ENCODE data around the gene TRNT1.

Gene TRNT1

GRCh38 chr3:3101660-3102458 is 24.9 kb upstream of the TRNT1 start:
- Histone ChIP-seq H3K4me3 (ENCODE audit: low read length) (no peak overlapping the region), H3K9ac (ENCODE audit: low read length) (no peak overlapping the region), H3K4me1 (ENCODE audit: control insufficient read depth, insufficient read depth, low read length) (no peaks in the 10 kb centered on the region), H3K36me3 (ENCODE audit: control insufficient read depth, insufficient read depth, low read length) (no peaks in the 10 kb centered on the region), H3K27me3 (ENCODE audit: control insufficient read depth, insufficient read depth, low read length) (no peaks in the 10 kb centered on the region), H3K27ac (ENCODE audit: low read depth, low read length) (no peak overlapping the region)

GRCh38 chr3:3102751-3103150 is 24.0 kb upstream of the TRNT1 start:
- Histone ChIP-seq H3K4me3 (ENCODE audit: low read length) (no peak overlapping the region), H3K27me3 (ENCODE audit: control insufficient read depth, insufficient read depth, low read length) (no peaks in the 10 kb centered on the region), H3K4me1 (ENCODE audit: control insufficient read depth, insufficient read depth, low read length) (no peaks in the 10 kb centered on the region), H3K27ac (ENCODE audit: low read depth, low read length) (no peak overlapping the region), H3K36me3 (ENCODE audit: control insufficient read depth, insufficient read depth, low read length) (no peaks in the 10 kb centered on the region), H3K9ac (ENCODE audit: low read length) (no peak overlapping the region)

- Histone ChIP-seq H3K27ac (ENCODE audit: low read depth, low read length) (no peak overlapping the region), H3K36me3 (ENCODE audit: control insufficient read depth, insufficient read depth, low read length) (no peaks in the 10 kb centered on the region), H3K4me3 (ENCODE audit: low read length) (no peak overlapping the region), H3K9ac (ENCODE audit: low read length) (no peak overlapping the region), H3K4me1 (ENCODE audit: control insufficient read depth, insufficient read depth, low read length) (no peaks in the 10 kb centered on the region), H3K27me3 (ENCODE audit: control insufficient read depth, insufficient read depth, low read length) (no peaks in the 10 kb centered on the region)
These were observed 21.5 kb upstream of the TRNT1 start for GRCh38 chr3:3105246-3105645.

- no peaks in the 10 kb centered on the region for H3K4me1 ChIP-seq (ENCODE audit: control insufficient read depth, insufficient read depth, low read length)
- no peaks in the 10 kb centered on the region for H3K27me3 ChIP-seq (ENCODE audit: control insufficient read depth, insufficient read depth, low read length)
- H3K9ac ChIP-seq (ENCODE audit: low read length), result no peak overlapping the region
- no peak overlapping the region for H3K4me3 ChIP-seq (ENCODE audit: low read length)
- no peak overlapping the region for H3K27ac ChIP-seq (ENCODE audit: low read depth, low read length)
- no peaks in the 10 kb centered on the region for H3K36me3 ChIP-seq (ENCODE audit: control insufficient read depth, insufficient read depth, low read length)
These were observed 20.9 kb upstream of the TRNT1 start for GRCh38 chr3:3105815-3106214.

GRCh38 chr3:3107181-3107580 is 19.6 kb upstream of the TRNT1 start:
- H3K27ac ChIP-seq (ENCODE audit: low read depth, low read length), result no peak overlapping the region
- H3K4me3 ChIP-seq (ENCODE audit: low read length), result no peak overlapping the region
- H3K27me3 ChIP-seq (ENCODE audit: control insufficient read depth, insufficient read depth, low read length), result no peaks in the 10 kb centered on the region
- no peaks in the 10 kb centered on the region for H3K4me1 ChIP-seq (ENCODE audit: control insufficient read depth, insufficient read depth, low read length)
- no peak overlapping the region for H3K9ac ChIP-seq (ENCODE audit: low read length)
- no peaks in the 10 kb centered on the region for H3K36me3 ChIP-seq (ENCODE audit: control insufficient read depth, insufficient read depth, low read length)

- Histone ChIP-seq H3K27ac (ENCODE audit: low read depth, low read length) (no peak overlapping the region), H3K4me3 (ENCODE audit: low read length) (no peak overlapping the region), H3K36me3 (ENCODE audit: control insufficient read depth, insufficient read depth, low read length) (no peaks in the 10 kb centered on the region), H3K27me3 (ENCODE audit: control insufficient read depth, insufficient read depth, low read length) (no peaks in the 10 kb centered on the region), H3K9ac (ENCODE audit: low read length) (no peak overlapping the region), H3K4me1 (ENCODE audit: control insufficient read depth, insufficient read depth, low read length) (no peaks in the 10 kb centered on the region)
These were observed 18.9 kb upstream of the TRNT1 start for GRCh38 chr3:3107858-3108257.

GRCh38 chr3:3109407-3110298 is 17.1 kb upstream of the TRNT1 start:
- Histone ChIP-seq H3K4me3 (ENCODE audit: low read length) (no peak overlapping the region), H3K27me3 (ENCODE audit: control insufficient read depth, insufficient read depth, low read length) (no peaks in the 10 kb centered on the region), H3K4me1 (ENCODE audit: control insufficient read depth, insufficient read depth, low read length) (no peaks in the 10 kb centered on the region), H3K9ac (ENCODE audit: low read length) (no peak overlapping the region), H3K36me3 (ENCODE audit: control insufficient read depth, insufficient read depth, low read length) (no peaks in the 10 kb centered on the region), H3K27ac (ENCODE audit: low read depth, low read length) (no peak overlapping the region)

GRCh38 chr3:3110299-3110630 is 16.5 kb upstream of the TRNT1 start, which contains the start of gene IL5RA:
TSS of gene IL5RA (minus strand) at chr3:3110374. CDS start at chr3:3104984, 5,390 bp downstream.
- Histone ChIP-seq H3K36me3 (ENCODE audit: control insufficient read depth, insufficient read depth, low read length) (no peaks in the 10 kb centered on the region), H3K27ac (ENCODE audit: low read depth, low read length) (no peak within 1 kb of the TSS), H3K4me3 (ENCODE audit: low read length) (no peak within 1 kb of the TSS), H3K9ac (ENCODE audit: low read length) (no peak within 1 kb of the TSS), H3K4me1 (ENCODE audit: control insufficient read depth, insufficient read depth, low read length) (no peaks in the 10 kb centered on the region), H3K27me3 (ENCODE audit: control insufficient read depth, insufficient read depth, low read length) (no peaks in the 10 kb centered on the region)

- Histone ChIP-seq H3K4me1 (ENCODE audit: control insufficient read depth, insufficient read depth, low read length) (no peaks in the 10 kb centered on the region), H3K9ac (ENCODE audit: low read length) (no peak overlapping the region), H3K27me3 (ENCODE audit: control insufficient read depth, insufficient read depth, low read length) (no peaks in the 10 kb centered on the region), H3K4me3 (ENCODE audit: low read length) (no peak overlapping the region), H3K36me3 (ENCODE audit: control insufficient read depth, insufficient read depth, low read length) (no peaks in the 10 kb centered on the region), H3K27ac (ENCODE audit: low read depth, low read length) (no peak overlapping the region)
These were observed 15.9 kb upstream of the TRNT1 start for GRCh38 chr3:3110749-3111361.

- Histone ChIP-seq H3K27me3 (ENCODE audit: control insufficient read depth, insufficient read depth, low read length) (no peaks in the 10 kb centered on the region), H3K27ac (ENCODE audit: low read depth, low read length) (no peak overlapping the region), H3K4me3 (ENCODE audit: low read length) (no peak overlapping the region), H3K36me3 (ENCODE audit: control insufficient read depth, insufficient read depth, low read length) (no peaks in the 10 kb centered on the region), H3K4me1 (ENCODE audit: control insufficient read depth, insufficient read depth, low read length) (no peaks in the 10 kb centered on the region), H3K9ac (ENCODE audit: low read length) (no peak overlapping the region)
These were observed 13.6 kb upstream of the TRNT1 start for GRCh38 chr3:3113042-3113709.

- no peak overlapping the region for H3K27ac ChIP-seq (ENCODE audit: low read depth, low read length)
- H3K27me3 ChIP-seq (ENCODE audit: control insufficient read depth, insufficient read depth, low read length), result no peaks in the 10 kb centered on the region
- H3K4me3 ChIP-seq (ENCODE audit: low read length), result no peak overlapping the region
These were observed 9.1 kb upstream of the TRNT1 start for GRCh38 chr3:3117651-3118050.

GRCh38 chr3:3119393-3119851 is 7.3 kb upstream of the TRNT1 start:
- no peak overlapping the region for H3K9ac ChIP-seq (ENCODE audit: low read length)
- H3K27ac ChIP-seq (ENCODE audit: low read depth, low read length), result no peak overlapping the region
- no peaks in the 10 kb centered on the region for H3K4me1 ChIP-seq (ENCODE audit: control insufficient read depth, insufficient read depth, low read length)
- no peaks in the 10 kb centered on the region for H3K36me3 ChIP-seq (ENCODE audit: control insufficient read depth, insufficient read depth, low read length)
- no peak overlapping the region for H3K4me3 ChIP-seq (ENCODE audit: low read length)
- H3K27me3 ChIP-seq (ENCODE audit: control insufficient read depth, insufficient read depth, low read length), result no peaks in the 10 kb centered on the region

More at GRCh38 chr3:3117651-3118050, 9.1 kb upstream of the TRNT1 start:
- H3K36me3 ChIP-seq (ENCODE audit: control insufficient read depth, insufficient read depth, low read length), result no peaks in the 10 kb centered on the region
- H3K9ac ChIP-seq (ENCODE audit: low read length), result no peak overlapping the region
- H3K4me1 ChIP-seq (ENCODE audit: control insufficient read depth, insufficient read depth, low read length), result no peaks in the 10 kb centered on the region

Measured in rectal smooth muscle tissue (tissue), 1 donor.